SK-N-SH (cell line): ENCODE measurements around the gene RPS15A.

Experiments used
- CTCF ChIP-seq: fragments of 200-600 bp; sonication (generic); IDR thresholded peaks from 2 replicates; pipeline ENCODE4 v1.6.1; 2017; ENCODE audit warnings: antibody characterized with exemption, mild to moderate bottlenecking, moderate library complexity
- FOSL2 ChIP-seq: IDR thresholded peaks from 2 replicates; pipeline ENCODE4 v1.4.0; 2012; ENCODE audit warnings: low read depth, mild to moderate bottlenecking, moderate library complexity, borderline replicate concordance
- GABPA ChIP-seq: IDR thresholded peaks from 2 replicates; pipeline ENCODE4 v1.4.0; 2012; ENCODE audit warnings: low read depth, mild to moderate bottlenecking
- JUND ChIP-seq: IDR thresholded peaks from 2 replicates; pipeline ENCODE4 v1.4.0; 2012
- MEF2A ChIP-seq: IDR thresholded peaks from 2 replicates; pipeline ENCODE4 v1.4.0; 2012; ENCODE audit warnings: low read depth, borderline replicate concordance
- POLR2AphosphoS5 ChIP-seq: IDR thresholded peaks from 2 replicates; pipeline ENCODE4 v1.6.1; 2012; ENCODE audit warnings: low read depth, low read length
- RAD21 ChIP-seq: IDR thresholded peaks from 2 replicates; pipeline ENCODE4 v1.6.1; 2012; ENCODE audit warnings: mild to moderate bottlenecking, low read length
- REST ChIP-seq: IDR thresholded peaks from 2 replicates; pipeline ENCODE4 v1.6.1; 2012; ENCODE audit warnings: mild to moderate bottlenecking, low read depth, low read length, moderate library complexity
- RFX5 ChIP-seq: IDR thresholded peaks from 2 replicates; pipeline ENCODE4 v1.6.1; 2012; ENCODE audit warnings: mild to moderate bottlenecking, improper control_type of control experiment, low read length
- RXRA ChIP-seq: IDR thresholded peaks from 2 replicates; pipeline ENCODE4 v1.4.0; 2012; ENCODE audit warnings: low read depth, mild to moderate bottlenecking, borderline replicate concordance
- TAF1 ChIP-seq: IDR thresholded peaks from 2 replicates; pipeline ENCODE4 v1.6.1; 2012; ENCODE audit warnings: low read depth, mild to moderate bottlenecking, low read length, moderate library complexity, borderline replicate concordance
- USF2 ChIP-seq: fragments of 150-350 bp; IDR thresholded peaks from 2 replicates; pipeline ENCODE4 v1.6.1; 2017; ENCODE audit warnings: antibody characterized with exemption, low read length, low read depth, borderline replicate concordance
- YY1 ChIP-seq: IDR thresholded peaks from 2 replicates; pipeline ENCODE4 v1.4.0; 2012; ENCODE audit warnings: low read depth, mild to moderate bottlenecking
- ZBTB33 ChIP-seq: IDR thresholded peaks from 2 replicates; pipeline ENCODE4 v1.4.0; 2012; ENCODE audit warnings: low read depth, borderline replicate concordance

GRCh38 chr16:18800293-18800692 lies 10.2 kb upstream of the RPS15A start:
- TF ChIP-seq GABPA = no peak
- TF ChIP-seq RXRA = no peak
- no peak for TF ChIP-seq CTCF
- no peak for TF ChIP-seq USF2
- no peak for TF ChIP-seq TAF1
- no peak for TF ChIP-seq JUND
- TF ChIP-seq YY1 = no peak
- TF ChIP-seq ZBTB33 = no peak
- no peak for TF ChIP-seq FOSL2
- no peak for TF ChIP-seq MEF2A
- no peak for TF ChIP-seq RAD21
- no peak; the same call in 1 of the 2 replicates for TF ChIP-seq POLR2AphosphoS5
- TF ChIP-seq REST = no peak
- no peak for TF ChIP-seq RFX5
